HL-60/S4 (cell line): ENCODE results near the gene RBMS3.
"Not testable (repeated sequence)": the region's sequence is repeated elsewhere in the genome, so short reads cannot be mapped to it uniquely, and the experiment has no call there.

ENCODE experiments used
- in situ Hi-C: fragments of 300-500 bp; cut with MboI; formaldehyde crosslinking; loops from 2 replicates; pipeline ENCODE4 v1.14.3; 2022; ENCODE audit warnings: low sequenced_read_pairs

The RBMS3 gene

GRCh38 chr3:29649815-29650547 lies 369.1 kb downstream of the RBMS3 start:
- in situ Hi-C loops: no loop called here

- in situ Hi-C loops: no loop called here
Observed at GRCh38 chr3:29653680-29654079, 372.8 kb downstream of the RBMS3 start.

GRCh38 chr3:29655015-29655747 lies 374.3 kb downstream of the RBMS3 start:
- in situ Hi-C loops: no loop called here

- in situ Hi-C loops: no loop called here
Observed at GRCh38 chr3:29665688-29666087, 384.8 kb downstream of the RBMS3 start.

- in situ Hi-C loops: no loop called here
Observed at GRCh38 chr3:29668233-29668632, 387.4 kb downstream of the RBMS3 start.

- in situ Hi-C loops: no loop called here
Observed at GRCh38 chr3:29668728-29669127, 387.9 kb downstream of the RBMS3 start.

GRCh38 chr3:29670476-29670875 lies 389.6 kb downstream of the RBMS3 start:
- in situ Hi-C loops: not testable (repeated sequence)

- in situ Hi-C loops: no loop called here
Observed at GRCh38 chr3:29677421-29677820, 396.6 kb downstream of the RBMS3 start.

GRCh38 chr3:29679944-29680343 lies 399.1 kb downstream of the RBMS3 start:
- in situ Hi-C loops: no loop called here

GRCh38 chr3:29683018-29683993 lies 402.4 kb downstream of the RBMS3 start:
- in situ Hi-C loops: no loop called here

GRCh38 chr3:29686889-29687592 lies 406.2 kb downstream of the RBMS3 start:
- in situ Hi-C loops: no loop called here

- in situ Hi-C loops: no loop called here
Observed at GRCh38 chr3:29690686-29691353, 409.9 kb downstream of the RBMS3 start.

- in situ Hi-C loops: no loop called here
Observed at GRCh38 chr3:29693863-29694262, 413.0 kb downstream of the RBMS3 start.

- in situ Hi-C loops: no loop called here
Observed at GRCh38 chr3:29694331-29694730, 413.5 kb downstream of the RBMS3 start.

GRCh38 chr3:29694783-29695182 lies 413.9 kb downstream of the RBMS3 start:
- in situ Hi-C loops: no loop called here

GRCh38 chr3:29695201-29695600 lies 414.3 kb downstream of the RBMS3 start:
- in situ Hi-C loops: no loop called here

- in situ Hi-C loops: no loop called here
Observed at GRCh38 chr3:29695643-29696198, 414.9 kb downstream of the RBMS3 start.

GRCh38 chr3:29696311-29696710 lies 415.4 kb downstream of the RBMS3 start:
- in situ Hi-C loops: no loop called here

GRCh38 chr3:29697989-29698388 lies 417.1 kb downstream of the RBMS3 start:
- in situ Hi-C loops: no loop called here

GRCh38 chr3:29700256-29700655 lies 419.4 kb downstream of the RBMS3 start:
- in situ Hi-C loops: no loop called here
